Astrocyte of the hippocampus (primary cell): ENCODE results near the gene NT5C2.

Experiments used
- DNase-seq: peaks from one replicate; pipeline ENCODE4 v3.0.0; 2011; ENCODE audit warnings: low read depth, low spot score

The NT5C2 gene

DNA sequence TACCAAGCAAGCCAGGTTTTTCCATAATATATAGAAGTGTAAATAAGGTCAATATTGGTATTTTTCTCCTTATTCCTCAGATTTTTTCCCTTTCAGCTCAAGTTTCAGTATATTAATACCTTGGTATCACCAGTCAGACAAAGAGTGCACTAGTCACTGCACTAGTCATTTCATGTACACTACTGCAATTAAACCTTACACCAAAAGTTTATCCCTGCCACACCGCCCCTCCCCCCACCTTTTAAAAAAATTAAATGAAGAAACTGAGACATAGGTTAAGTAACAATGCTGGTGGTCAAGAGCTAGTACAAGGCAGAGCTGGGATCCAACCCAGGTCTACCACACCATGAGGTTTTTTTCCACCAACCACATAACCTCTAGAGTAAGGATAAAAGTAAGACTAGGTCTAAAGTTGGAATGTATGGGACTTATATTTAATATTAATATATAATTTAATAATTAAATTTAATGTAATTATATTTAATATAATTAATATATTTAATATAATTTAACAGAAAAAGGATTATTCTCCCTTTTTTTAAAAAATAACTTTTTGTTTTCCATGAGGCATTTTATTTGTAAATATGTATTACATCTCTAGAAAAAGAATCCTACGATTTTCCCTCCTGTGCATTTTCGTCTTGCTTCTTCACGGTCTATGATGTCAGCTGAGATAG lies 68.5 kb downstream of the NT5C2 start:
- DNase-seq = no peak

DNA sequence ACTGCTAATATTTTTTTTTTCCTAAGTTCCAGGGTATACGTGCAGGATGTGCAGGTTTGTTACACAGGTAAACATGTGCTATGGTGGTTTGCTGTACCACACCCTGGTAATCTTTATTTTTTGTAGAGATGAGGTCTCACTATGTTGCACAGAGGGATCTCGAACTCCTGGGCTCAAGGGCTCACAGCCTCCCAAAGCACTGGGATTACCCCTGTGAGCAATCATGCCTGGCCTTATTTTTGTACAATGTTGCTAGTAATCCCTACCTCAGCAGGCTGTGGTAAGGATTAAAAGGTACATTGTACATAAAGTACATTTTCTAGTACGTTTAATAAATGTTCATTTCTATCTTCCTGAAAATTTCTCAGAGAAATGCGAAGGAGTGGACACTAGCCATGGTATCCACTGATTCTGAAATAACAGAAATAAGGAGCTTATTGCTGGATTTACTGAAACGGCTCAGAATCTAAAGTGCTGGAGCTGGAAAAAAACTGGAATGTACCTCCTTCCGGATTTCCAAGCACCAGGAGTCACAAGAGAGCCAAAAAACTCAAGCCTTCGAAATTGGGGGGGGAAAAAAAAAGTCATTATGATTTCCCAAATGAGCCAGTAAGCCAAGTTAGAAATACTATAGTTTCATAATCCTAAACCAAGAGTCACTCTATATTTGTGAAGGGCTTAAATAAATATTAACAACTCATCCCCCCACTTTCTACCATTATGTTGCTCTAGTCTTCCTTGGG lies 69.6 kb downstream of the NT5C2 start:
- DNase-seq = no peak

DNA sequence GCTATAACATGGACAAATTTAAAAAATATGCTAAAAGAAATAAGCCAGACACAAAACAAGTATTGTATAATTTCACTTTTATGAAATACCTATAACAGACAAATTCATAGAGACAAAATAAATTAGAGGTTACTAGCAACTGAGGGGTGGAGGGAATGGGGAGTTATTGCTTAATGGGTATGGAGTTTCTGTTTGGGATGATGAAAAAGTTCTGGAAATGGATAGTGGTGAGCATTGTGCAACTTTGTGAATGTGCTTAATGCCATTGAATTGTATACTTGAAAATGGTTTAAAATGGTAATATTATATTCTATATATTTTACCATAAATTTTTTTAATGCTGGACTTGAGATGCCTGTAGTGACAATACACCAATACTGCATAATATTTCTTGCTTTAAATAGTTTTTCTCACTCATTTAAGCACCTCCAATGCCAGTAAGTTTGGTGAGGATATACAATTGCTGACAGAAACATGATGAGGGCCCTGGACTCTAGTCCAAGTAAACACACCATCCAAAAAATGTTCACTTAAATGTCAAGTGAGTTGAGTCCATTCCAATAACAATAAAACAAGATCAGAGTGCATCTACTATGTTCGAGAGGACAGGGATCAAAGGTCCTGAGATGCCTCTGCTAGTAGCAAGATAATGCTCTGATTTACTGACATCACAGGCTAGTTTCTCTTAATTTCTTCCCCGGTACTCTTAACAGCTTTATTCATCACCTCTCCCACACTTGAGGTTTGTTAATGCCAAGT lies 71.9 kb downstream of the NT5C2 start:
- no peak for DNase-seq

DNA sequence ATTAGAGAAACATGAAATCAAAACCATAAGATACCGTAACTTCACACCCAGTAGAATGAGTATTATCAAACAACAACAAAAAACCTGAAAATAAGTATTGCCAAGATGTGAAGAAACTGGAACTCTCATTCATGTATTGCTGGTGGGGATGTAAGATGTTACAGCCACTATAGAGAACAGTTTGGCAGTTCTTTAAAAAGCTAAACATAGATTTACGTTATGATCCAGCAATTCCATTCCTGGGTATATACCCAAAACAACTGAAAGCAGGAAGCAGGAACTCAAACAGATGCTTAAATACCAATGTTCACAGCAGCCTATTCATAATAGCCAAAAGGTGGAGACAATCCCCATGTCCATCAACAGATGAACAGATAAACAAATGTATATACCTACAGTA lies 72.5 kb downstream of the NT5C2 start:
- DNase-seq = no peak

DNA sequence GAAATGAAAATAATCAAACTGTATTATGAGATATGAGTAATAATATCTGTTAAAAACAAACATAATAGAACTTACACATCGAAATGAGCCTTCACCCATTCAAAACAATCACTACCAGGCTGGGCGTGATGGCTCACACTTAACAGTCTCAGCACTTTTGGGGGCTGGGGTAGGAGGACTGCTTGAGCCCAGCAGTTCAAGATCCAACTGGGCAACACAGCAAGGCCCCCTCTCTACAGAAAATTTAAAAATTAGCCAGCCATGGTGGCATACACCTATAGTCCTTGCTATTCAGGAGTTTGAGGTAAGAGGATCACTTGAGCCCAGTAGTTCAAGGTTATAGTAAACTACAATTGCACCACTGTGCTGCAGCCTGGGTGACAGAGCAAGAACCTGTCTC lies 75.8 kb downstream of the NT5C2 start:
- DNase-seq = no peak

DNA sequence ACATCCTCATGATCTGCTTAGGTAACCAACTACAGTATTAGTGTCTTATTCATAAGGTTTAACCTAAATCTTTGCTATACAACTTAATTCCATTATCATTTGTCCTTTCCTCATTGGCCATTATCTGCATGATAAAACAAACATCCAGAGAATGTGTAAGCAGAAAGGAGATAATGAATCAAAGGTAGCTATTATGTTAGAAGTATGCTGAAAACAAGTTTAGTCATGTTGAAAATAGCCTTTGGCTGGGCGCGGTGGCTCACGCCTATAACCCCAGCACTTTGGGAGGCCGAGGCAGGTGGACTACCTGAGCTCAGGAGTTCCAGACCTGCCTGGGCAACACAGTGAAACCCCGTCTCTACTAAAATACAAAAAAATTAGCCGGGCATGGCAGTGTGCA lies 78.2 kb downstream of the NT5C2 start:
- no peak for DNase-seq

DNA sequence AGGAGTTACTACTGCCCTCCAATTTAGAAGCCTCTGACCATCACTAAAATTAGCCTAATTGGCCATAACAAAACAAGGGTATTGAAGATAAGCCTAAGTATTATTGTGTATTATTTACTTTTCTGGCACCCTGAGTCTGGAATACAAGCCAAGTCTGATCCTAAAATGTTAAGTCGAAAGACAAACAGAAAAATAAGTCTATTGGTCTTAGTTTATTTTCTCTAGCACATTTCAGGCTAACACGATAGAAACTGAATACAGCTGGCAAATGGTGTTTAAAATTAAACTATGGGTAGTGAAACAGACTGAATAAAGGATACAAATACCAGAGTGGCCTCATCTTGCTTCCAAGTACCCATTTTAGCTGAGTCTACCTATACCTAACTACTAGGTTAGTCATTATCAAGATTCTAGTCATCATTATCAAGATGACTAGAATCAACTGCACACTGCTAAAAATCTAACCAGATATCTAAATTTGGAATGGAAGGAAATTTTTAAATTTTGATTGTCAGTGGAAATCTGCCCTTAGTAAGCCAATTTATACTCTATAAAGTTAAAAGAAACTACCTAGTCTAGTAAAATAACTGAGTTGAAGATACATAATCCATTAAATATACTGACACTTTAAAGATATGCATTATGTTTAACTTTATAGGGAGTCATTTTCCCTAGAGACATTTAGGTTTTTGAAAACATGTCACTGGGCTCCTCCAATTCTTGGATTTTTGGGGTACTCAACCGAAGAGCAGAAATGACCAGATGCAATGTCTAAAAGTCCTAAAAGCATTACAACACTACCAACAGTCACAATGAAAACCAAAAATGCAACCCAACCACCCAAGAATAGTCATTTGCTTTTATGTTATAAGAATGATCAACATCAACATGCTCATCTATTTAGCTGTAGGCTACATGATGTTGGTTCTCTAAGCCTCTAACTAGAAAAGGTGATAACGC lies 80.9 kb downstream of the NT5C2 start:
- no peak for DNase-seq

DNA sequence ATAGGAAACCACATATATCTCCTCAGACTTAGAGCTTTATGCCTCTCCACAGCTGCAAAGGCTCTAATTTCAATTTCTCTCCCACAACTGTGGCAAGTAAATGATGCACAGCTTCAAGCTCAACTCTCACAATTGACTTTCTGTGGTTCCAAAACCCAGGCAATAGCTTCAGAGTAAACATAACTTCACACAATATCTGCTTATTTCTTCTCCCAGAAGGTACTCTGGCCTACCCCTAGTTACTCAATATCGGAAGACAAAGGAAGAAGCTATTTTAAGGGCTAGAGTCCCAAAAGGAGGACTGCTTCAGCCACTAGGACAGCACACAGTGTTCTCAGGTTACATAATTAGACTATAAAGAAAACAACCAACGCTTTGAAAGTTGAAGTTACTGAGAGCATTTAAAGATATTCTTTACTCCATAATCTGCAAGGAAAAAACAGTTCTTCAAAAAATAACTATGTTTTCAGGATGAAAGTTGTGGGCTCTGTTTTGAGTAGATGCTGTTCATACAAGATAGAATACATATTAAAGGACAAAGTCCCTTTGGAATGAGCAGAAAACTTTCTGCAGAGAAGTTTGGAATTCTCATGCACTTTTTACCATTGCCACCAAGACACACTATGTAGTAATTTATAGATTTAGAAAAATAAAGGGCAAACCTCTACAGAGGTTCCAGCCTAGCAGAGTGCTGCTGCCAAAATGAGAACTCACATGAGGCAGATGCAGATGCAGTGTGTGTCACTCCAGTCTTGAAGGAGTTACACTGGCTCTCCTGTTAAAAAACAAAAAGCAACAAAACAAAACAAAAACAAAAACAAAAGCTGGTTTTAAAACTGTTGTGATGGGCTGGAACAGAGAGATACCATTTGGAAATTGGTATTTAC lies 81.8 kb downstream of the NT5C2 start:
- DNase-seq = peak; percentile 26

DNA sequence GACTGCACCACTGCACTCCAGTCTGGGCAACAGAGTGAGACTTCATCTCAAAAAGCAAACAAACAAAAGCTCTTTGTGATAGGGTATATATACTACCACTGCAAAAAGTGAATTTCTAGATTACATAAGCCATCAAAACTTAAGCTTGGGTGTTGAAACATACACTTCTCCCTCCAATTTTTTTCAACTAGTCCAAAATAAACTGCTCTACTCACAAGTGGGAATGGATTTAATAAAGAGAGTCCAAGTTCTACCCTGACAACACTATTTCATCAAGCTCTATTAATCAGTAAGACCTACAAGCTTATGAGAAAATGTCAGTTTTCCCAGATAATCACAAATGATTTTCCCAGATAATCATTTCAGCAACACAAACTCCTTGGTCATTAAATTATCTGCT lies 82.7 kb downstream of the NT5C2 start:
- no peak for DNase-seq

DNA sequence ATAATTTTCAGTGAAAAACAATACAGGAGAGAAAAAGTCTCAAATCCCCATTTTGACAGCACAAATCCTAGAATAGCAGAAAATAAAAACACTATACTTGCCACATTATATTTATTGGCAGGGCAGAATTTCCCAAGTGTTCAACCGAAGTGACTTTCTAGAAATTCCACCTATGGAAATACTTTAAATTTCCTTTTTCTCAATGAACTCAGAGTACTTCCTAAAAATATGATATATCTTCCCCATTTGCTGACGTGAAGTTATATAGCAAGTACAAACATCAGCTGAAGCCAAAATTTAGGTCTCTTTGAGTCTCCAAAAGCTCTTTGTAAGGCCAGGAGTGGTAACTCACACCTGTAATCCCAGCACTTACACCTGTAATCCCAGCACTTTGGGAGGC lies 83.3 kb downstream of the NT5C2 start:
- DNase-seq = no peak

DNA sequence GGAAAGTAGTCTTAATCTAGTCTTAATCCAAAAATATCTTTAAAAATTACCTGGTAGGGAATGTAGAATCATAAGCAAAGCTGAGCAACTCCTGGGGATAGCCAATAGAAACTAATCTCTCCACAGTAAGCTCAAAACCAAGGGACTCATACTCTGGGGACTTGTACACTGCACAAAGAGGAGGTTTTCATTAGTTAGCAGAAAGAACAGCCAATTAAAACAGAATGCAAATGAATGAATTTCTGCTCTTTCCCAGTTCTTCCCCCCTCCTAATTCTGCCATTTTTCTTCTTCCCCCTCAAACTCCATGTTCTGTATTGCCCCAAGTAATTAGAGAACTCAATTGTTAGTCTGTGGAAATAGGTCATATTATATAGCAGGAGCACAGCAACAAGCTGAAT lies 86.5 kb downstream of the NT5C2 start:
- no peak for DNase-seq

DNA sequence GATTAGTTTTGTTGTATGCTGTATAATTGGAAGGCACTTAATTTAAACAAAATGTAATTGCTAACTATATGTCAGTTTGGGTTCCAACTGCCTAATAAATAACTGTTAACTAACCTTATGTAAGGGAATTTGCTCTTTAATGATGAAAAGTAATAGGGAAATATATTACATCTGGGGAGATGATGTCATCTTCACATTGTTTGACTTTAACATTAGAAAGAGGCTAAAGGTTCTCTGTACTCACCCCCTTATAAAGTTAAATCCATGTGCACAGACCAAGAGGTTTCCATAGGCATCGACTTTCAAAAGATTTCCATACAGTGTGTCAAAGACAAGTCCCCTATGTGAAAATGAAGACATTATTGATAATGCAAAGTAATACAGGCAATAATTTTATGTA lies 87.6 kb downstream of the NT5C2 start:
- DNase-seq = no peak

DNA sequence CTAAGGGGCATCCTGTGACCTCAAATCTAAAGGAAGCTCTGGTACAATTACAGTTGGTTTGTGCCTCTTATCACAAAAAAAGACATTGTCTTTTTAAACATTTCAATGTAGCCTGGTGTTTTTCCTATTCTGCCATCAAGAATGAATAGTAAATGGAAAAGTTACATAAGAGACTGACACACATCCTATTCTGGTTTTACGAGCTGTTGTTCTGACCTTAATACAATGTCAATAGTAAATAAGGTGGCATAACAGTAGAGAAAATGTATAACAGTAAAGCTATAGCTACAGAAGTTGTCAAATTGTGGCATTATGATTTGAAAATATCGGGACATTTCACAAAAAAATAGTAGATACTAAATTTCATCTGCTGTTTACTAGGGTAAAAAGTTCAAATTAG lies 88.4 kb downstream of the NT5C2 start:
- no peak for DNase-seq

DNA sequence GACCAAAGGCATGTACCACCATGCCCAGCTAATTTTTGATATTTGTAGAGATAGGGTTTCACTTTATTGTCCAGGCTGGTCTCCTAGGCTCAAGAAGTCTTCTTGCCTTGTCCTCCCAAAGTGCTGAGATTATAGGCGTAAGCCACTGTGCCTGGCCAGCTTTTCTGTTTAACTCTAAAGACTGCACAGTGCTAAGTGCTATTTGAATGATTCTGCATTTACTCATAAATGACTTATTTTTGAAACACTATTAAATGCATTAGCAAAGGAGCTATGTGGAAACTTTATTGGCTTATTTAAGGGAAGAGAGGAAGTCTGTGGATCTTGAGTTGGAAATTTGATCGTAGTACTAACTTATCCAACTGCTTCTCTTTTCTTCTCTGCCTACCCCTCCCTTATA lies 89.1 kb downstream of the NT5C2 start:
- DNase-seq = no peak

DNA sequence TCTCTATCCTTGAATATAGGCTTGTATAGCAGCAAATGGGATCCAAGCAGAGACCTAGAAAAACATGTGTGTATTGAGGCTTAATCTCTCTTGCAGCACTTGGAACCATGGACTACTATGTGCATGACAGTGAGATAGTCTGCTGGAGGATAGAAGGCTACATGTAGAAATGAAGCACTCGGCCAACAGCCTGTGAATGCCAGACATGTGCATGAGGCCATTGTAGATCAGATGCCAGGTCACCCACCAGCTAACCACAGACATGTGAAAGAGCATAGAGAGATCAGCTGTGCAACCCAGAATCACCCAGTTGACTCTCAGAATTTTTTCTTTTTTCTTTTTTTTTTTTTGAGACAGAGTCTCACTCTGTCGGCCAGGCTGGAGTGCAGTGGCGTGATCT lies 90.9 kb downstream of the NT5C2 start:
- DNase-seq = no peak

DNA sequence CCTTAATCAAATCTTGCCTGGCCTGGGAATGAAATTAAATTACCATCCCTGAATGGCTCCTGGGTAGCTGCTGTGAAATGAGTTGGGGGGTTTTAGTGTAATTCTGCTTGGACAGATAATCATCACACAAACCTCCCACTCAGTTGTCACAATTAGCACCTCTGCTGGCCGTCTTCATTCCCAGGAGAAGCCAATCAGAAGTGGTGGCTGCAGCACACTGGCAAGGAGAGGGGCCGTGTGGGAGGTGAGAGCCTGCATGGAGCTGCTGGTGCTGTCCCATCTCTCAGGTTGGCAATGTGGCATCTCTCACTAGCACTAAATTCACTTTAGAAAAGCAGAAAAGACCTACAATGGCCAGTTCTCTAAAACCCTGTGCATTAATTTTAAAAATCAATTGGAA lies 92.5 kb downstream of the NT5C2 start:
- DNase-seq = no peak

DNA sequence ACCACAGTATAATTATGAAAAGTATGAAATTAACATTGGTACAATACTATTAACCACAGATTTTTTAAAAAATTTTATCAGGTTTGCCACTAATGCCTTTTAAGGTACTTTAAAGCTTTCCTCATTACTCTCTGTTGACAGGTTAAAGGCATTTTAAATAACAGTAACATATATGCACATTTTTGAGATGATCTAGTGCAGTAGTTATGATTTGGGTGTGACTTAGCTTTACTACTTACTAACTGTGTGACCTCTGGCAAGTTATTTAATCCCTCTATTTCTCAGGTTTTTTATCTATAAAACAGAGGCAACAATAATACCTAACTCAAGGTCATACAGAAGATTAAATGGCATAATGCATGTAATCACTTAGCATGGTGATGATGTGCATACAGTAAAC lies 94.8 kb downstream of the NT5C2 start:
- DNase-seq = no peak

DNA sequence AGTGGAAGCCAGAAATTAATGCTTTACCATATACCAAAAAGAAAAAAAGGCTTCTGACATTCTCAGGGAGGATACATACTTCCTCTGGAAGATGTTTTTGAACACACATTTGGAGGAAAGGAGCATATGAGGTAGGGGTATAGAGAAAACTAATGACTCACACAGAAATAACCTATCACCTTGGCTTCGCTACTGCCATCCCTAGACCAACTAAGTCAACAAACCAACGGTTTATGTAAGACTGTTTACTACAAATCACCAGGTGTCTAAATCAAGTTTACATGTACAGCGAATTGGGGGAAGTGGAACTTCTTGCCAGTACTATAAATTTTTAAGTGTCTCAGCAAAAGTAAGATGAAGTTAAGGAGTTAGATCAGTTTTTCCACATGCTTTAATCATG lies 96.9 kb downstream of the NT5C2 start:
- DNase-seq = no peak

DNA sequence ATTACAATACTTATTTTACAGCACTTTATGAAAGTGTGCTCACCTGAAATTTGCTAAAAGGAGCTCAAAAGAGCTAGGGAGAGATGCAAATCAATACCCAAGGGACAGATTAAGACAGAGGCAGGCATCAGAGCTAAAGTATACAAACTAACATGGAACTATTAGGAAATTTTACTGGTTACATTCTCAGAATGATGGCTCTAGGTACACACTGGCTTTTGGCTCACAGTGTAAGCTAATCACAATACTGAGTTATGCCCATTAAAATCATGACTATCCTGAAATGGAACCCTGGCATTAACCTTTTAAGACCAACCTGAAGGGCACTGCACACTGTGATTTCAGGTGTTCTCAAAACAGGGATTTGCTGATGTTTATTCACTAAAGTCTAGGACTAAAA lies 98.1 kb downstream of the NT5C2 start:
- DNase-seq = no peak

DNA sequence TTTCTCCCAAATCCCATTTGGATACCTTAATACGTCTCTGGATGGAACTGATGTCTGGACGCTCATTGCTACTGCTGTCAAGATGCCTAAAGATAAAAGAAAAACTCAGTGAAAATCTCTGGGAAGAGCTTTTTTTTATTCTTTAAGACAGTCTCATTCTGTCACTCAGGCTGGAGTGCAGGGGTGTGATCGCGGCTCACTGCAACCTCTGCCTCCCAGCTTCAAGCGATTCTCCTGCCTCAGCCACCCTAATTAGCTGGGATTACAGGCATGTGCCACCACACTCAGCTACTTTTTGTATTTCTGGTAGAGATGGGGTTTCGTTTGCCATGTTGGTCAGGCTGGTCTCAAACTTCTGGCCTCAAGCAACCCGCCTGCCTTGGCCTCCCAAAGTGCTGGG lies 102.2 kb downstream of the NT5C2 start:
- DNase-seq = no peak

DNA sequence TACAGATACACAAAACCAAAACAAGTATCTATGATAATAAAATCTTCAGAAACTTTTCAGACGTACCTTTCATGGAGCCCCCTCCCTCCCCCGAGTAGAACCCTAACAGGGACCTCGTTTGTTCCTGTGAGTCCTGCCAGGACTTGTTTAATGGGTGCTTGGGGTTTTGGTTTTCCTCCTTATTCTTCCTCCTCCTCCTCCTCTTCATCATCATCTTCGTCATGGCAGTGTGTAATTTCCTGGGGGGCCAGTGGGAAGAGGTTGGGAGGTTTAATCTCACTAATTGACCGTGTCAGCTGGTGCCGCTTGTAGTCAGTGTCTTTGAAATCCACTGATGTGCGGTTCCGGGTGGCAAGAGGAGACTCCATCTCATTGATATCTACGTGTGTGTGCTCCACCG lies 103.6 kb downstream of the NT5C2 start:
- DNase-seq = no peak
